Measurements from ENCODE around the gene NEGR1. TPM values are rescaled to one million over a fixed set of nuclear protein-coding genes. Genes with fewer than 3 reads are reported as not detected.

Gene NEGR1
- total and polyA plus RNA-seq, 4 donors = 0.08 to 0.14 (median 0.12) TPM; not detected in 1

- TF ChIP-seq ATF3 (IDR thresholded peaks at IDR 0.05) = no peak
- no peak for TF ChIP-seq JUND (IDR thresholded peaks at IDR 0.05)
- no peak for TF ChIP-seq TAF1 (conservative IDR thresholded peaks at IDR 0.05)
- TF ChIP-seq FOXA2 (IDR thresholded peaks at IDR 0.05) = no peak
- TF ChIP-seq GABPA (IDR thresholded peaks at IDR 0.05 in 1 of 2, conservative IDR thresholded peaks at IDR 0.05 in 1 of 2) = no peak
These were observed 19.6 kb downstream of the NEGR1 start (continued) for GRCh38 chr1:72262735-72263134.

GRCh38 chr1:72253132-72253531 is 29.2 kb downstream of the NEGR1 start:
- Histone ChIP-seq H3K36me3 (ENCODE audit: control insufficient read depth in 4 of 4, insufficient read depth in 3 of 4, low read depth in 1 of 4, low read length in 3 of 4) (no peaks in the 10 kb centered on the region), H3K27ac (ENCODE audit: low read depth in 1 of 2, low read length in 2 of 2) (no peak overlapping the region), H3K4me1 (ENCODE audit: control insufficient read depth in 4 of 4, insufficient read depth in 4 of 4, low read length in 3 of 4) (no peaks in the 10 kb centered on the region), H3K9ac (ENCODE audit: low read depth in 1 of 2, low read length in 2 of 2) (no peak overlapping the region), H3K27me3 (ENCODE audit: control insufficient read depth in 4 of 4, insufficient read depth in 4 of 4, low read length in 3 of 4) (no peaks in the 10 kb centered on the region), H3K9me3 (ENCODE audit: control insufficient read depth in 4 of 4, low read length in 3 of 4) (no peaks in the 10 kb centered on the region), H3K4me3 (ENCODE audit: low read depth in 1 of 3, low read length in 3 of 3) (no peak overlapping the region)
- TF ChIP-seq JUND (IDR thresholded peaks at IDR 0.05) = no peak
- TF ChIP-seq YY1 (IDR thresholded peaks at IDR 0.05) = no peak
- no peak for TF ChIP-seq MAX (IDR thresholded peaks at IDR 0.05)
- TF ChIP-seq TAF1 (conservative IDR thresholded peaks at IDR 0.05) = no peak
- TF ChIP-seq EGR1 (IDR thresholded peaks at IDR 0.05; ENCODE audit: low read depth in 2 of 2) = no peak
- no peak for TF ChIP-seq RAD21 (IDR thresholded peaks at IDR 0.05)
- no peak for TF ChIP-seq FOXA1 (IDR thresholded peaks at IDR 0.05)
- TF ChIP-seq HNF4G (IDR thresholded peaks at IDR 0.05) = no peak
- TF ChIP-seq FOXA2 (IDR thresholded peaks at IDR 0.05) = no peak
- TF ChIP-seq SP1 (IDR thresholded peaks at IDR 0.05) = no peak
- TF ChIP-seq REST (IDR thresholded peaks at IDR 0.05) = no peak
- no peak for TF ChIP-seq RXRA (IDR thresholded peaks at IDR 0.05)
- no peak for TF ChIP-seq ATF3 (IDR thresholded peaks at IDR 0.05)
- no peak for TF ChIP-seq CTCF (IDR thresholded peaks at IDR 0.05; ENCODE audit: low read depth, low read length, missing input control)
- TF ChIP-seq GABPA (IDR thresholded peaks at IDR 0.05 in 1 of 2, conservative IDR thresholded peaks at IDR 0.05 in 1 of 2) = no peak
- TF ChIP-seq ZBTB33 (IDR thresholded peaks at IDR 0.05) = no peak
- TF ChIP-seq NR2F2 (IDR thresholded peaks at IDR 0.05) = no peak
- TF ChIP-seq HNF4A (conservative IDR thresholded peaks at IDR 0.05) = no peak
- DNase-seq (ENCODE audit: low spot score) = no peak
